ENCODE measurements around the gene POLR3G. TPM values are rescaled to one million over a fixed set of nuclear protein-coding genes. Genes with fewer than 3 reads are reported as not detected.

Gene POLR3G
- total RNA-seq, 2 experiments from 2014 or later = 9.9 to 12.9 TPM

GRCh38 chr5:90484540-90484939 is 9.9 kb downstream of the POLR3G start:
- ChIA-PET CTCF (ENCODE audit: unreplicated experiment) (no interaction called here), POLR2A (no interaction called here)
- H2AFZ ChIP-seq (ENCODE audit: low read length) = no peak overlapping the region
- H3K4me2 ChIP-seq (ENCODE audit: low read length) = no peak overlapping the region
- TF ChIP-seq EZH2phosphoT487 (IDR thresholded peaks at IDR 0.05; ENCODE audit: borderline replicate concordance, low read depth, low read length) (no peak), CTCF (conservative IDR thresholded peaks at IDR 0.05; ENCODE audit: low read length) (no peak)
- peaks cover 28% of the 10 kb centered on the region for H3K36me3 ChIP-seq (ENCODE audit: insufficient read depth, low read length)
- H3K79me2 ChIP-seq (ENCODE audit: insufficient read depth, low read depth, low read length) = no peaks in the 10 kb centered on the region
- H3K4me1 ChIP-seq (ENCODE audit: insufficient read depth, low read length, poor library complexity, severe bottlenecking) = no peaks in the 10 kb centered on the region
- no TSS peak for BruUV-seq (replicated peaks)
- no peaks in the 10 kb centered on the region for H3K9me2 ChIP-seq (ENCODE audit: insufficient read depth, low read length)
- no peaks in the 10 kb centered on the region for H3K9me3 ChIP-seq (ENCODE audit: low read length)
- intact Hi-C loops (cut with micrococcal nuclease; ENCODE audit: unreplicated experiment) = no loop called here
- H3K4me3 ChIP-seq (ENCODE audit: low read depth, low read length, poor library complexity, severe bottlenecking) = no peak overlapping the region
- H4K20me1 ChIP-seq (ENCODE audit: insufficient read depth, low read length) = no peaks in the 10 kb centered on the region
- H3K27ac ChIP-seq (ENCODE audit: low read depth, low read length, poor library complexity, severe bottlenecking) = no peak overlapping the region
- no peak for DNase-seq (ENCODE audit: low spot score)

GRCh38 chr5:90488791-90489190 is 14.1 kb downstream of the POLR3G start:
- Histone ChIP-seq H3K4me2 (ENCODE audit: low read length) (no peak overlapping the region), H3K4me1 (ENCODE audit: insufficient read depth, low read length, poor library complexity, severe bottlenecking) (no peaks in the 10 kb centered on the region), H3K9me3 (ENCODE audit: low read length) (no peaks in the 10 kb centered on the region), H3K27ac (ENCODE audit: low read depth, low read length, poor library complexity, severe bottlenecking) (no peak overlapping the region), H3K4me3 (ENCODE audit: low read depth, low read length, poor library complexity, severe bottlenecking) (no peak overlapping the region), H3K9me2 (ENCODE audit: insufficient read depth, low read length) (no peaks in the 10 kb centered on the region), H4K20me1 (ENCODE audit: insufficient read depth, low read length) (no peaks in the 10 kb centered on the region), H3K79me2 (ENCODE audit: insufficient read depth, low read depth, low read length) (no peaks in the 10 kb centered on the region), H3K36me3 (ENCODE audit: insufficient read depth, low read length) (peaks cover 45% of the 10 kb centered on the region), H2AFZ (ENCODE audit: low read length) (no peak overlapping the region)
- ChIA-PET POLR2A (interaction anchor here (0.5 to 1.1 kb wide), 2 partner anchors 14 to 44 kb away, joined by 3 read pairs; partner anchors contain the start of gene MBLAC2), CTCF (ENCODE audit: unreplicated experiment) (interaction anchor here (1.5 kb wide), 1 partner anchor 10 kb away, joined by 5 read pairs; no protein-coding TSS in a partner anchor)
- intact Hi-C loops (cut with micrococcal nuclease; ENCODE audit: unreplicated experiment) = no loop called here
- no peak for DNase-seq (ENCODE audit: low spot score)
- BruUV-seq (replicated peaks) = no TSS peak
- no peak for TF ChIP-seq CTCF (conservative IDR thresholded peaks at IDR 0.05; ENCODE audit: low read length)
- no peak for TF ChIP-seq EZH2phosphoT487 (IDR thresholded peaks at IDR 0.05; ENCODE audit: borderline replicate concordance, low read depth, low read length)

GRCh38 chr5:90494043-90494442 is 19.4 kb downstream of the POLR3G start:
- no peak for TF ChIP-seq CTCF (conservative IDR thresholded peaks at IDR 0.05; ENCODE audit: low read length)
- TF ChIP-seq EZH2phosphoT487 (IDR thresholded peaks at IDR 0.05; ENCODE audit: borderline replicate concordance, low read depth, low read length) = no peak
- Histone ChIP-seq H3K4me1 (ENCODE audit: insufficient read depth, low read length, poor library complexity, severe bottlenecking) (no peaks in the 10 kb centered on the region), H2AFZ (ENCODE audit: low read length) (no peak overlapping the region), H3K4me2 (ENCODE audit: low read length) (no peak overlapping the region), H4K20me1 (ENCODE audit: insufficient read depth, low read length) (no peaks in the 10 kb centered on the region), H3K4me3 (ENCODE audit: low read depth, low read length, poor library complexity, severe bottlenecking) (no peak overlapping the region), H3K27ac (ENCODE audit: low read depth, low read length, poor library complexity, severe bottlenecking) (no peak overlapping the region), H3K9me2 (ENCODE audit: insufficient read depth, low read length) (no peaks in the 10 kb centered on the region), H3K79me2 (ENCODE audit: insufficient read depth, low read depth, low read length) (no peaks in the 10 kb centered on the region), H3K9me3 (ENCODE audit: low read length) (peaks cover 8% of the 10 kb centered on the region; the same call in 1 of the 2 replicates), H3K36me3 (ENCODE audit: insufficient read depth, low read length) (peaks cover 48% of the 10 kb centered on the region)
- intact Hi-C loops (cut with micrococcal nuclease; ENCODE audit: unreplicated experiment) = no loop called here
- DNase-seq (ENCODE audit: low spot score) = no peak
- ChIA-PET POLR2A (no interaction called here), CTCF (ENCODE audit: unreplicated experiment) (no interaction called here)
- BruUV-seq (replicated peaks) = no TSS peak
